HuH-7 (cell line): ENCODE measurements around the gene GPR161.
"Not testable (repeated sequence)": the region's sequence is repeated elsewhere in the genome, so short reads cannot be mapped to it uniquely, and the experiment has no call there.

Source experiments
- DNase-seq: peaks from one replicate; pipeline ENCODE4 v3.0.0; 2011; ENCODE audit warnings: low spot score

The GPR161 gene

DNA sequence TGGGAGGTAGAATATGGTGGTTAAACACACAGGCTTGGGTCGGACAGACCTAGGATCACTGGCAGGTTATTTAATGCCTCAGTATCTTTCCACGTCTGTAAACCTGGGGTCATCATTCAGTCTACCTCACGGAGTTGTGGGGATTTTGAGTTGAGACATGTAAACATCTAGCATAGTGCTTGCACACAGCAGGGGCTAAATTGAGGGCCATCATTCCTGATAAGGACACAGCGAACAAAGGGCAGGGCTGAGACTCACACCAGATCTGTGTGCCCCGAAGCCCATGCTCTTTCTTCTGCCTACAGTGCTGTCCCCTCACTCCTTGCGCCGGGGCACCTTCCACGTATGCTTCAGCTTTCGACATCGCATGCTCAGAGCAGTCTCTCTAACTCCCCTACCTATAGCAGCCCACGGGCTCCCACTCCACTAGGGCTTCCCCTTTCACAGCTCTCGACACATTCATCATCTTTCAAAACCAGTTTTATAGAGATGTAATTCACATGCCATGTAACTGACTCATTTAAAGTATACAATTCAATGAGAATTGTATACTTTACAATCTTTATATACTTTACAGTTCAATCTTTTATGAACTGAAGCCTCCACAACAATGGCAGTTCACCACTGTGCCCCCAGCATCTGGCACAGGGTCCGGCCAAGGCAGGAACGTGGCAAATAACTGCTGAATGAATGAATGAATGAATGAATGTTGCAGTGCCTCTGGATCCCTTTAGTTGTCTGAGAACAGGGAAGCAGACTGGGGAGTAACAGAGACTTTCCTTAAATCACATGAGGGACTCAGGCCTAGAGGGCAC is 48.0 kb downstream of the GPR161 start:
- DNase-seq = no peak

DNA sequence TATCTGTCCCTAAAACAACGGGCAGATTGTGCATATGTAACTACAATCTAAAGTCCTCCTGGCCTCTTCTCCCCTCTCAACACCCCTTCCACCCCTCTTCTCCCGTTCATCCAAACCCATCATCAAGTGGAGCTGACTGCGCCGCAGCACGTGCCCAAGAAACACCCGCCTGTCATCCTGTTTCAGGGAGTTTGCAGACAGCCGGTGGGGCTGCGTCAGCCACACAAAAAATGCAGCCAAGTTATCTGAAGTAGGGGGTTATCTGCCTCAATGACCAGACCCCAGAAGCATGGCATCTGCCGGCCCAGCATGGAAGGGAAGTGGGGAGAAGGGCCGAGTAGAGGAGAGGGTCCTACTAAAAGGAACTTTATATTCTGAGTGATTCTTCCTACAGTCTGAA is 49.0 kb downstream of the GPR161 start:
- DNase-seq = no peak

DNA sequence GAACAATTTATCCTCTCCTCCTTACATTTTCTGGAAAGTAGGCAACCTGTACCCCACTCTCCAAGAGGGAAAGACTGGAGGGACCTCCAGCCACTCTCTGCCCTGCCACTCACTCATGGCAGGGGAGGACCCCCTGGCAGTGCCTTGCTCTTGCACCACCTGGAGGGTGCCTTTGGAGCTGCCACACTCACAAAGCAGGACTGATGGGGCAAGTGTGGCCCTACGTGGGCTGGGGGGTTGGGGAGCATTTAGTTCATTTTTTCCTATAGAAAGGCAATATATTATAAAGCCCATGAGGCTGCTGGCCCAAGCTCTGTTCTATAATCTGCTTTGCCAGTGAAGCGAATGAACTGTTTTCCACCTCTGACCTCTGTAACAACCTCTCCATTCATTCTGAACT is 50.3 kb downstream of the GPR161 start:
- DNase-seq = no peak

DNA sequence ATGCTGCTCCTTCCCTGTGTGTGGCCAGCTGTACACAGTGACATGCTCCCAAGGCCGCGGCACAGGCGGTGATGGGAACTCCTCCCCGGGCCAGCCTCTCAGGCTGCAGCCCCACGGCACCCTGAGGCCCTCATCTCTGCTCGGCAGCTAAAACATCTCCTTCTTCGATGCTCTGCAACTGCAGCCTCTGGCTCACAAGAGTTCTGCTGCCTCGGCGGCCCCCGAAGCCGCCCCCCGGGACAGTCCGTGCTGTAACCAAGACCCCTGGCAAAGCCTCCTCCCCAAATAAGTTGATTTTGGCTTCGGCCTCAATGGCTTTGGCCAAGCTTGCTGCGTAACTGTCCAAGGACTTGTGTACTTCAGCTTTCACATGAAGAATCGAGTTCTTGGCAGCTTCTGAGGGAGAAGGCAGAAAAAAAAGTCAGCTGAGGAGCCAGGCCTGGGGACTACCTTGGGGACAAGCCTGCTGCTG is 51.3 kb downstream of the GPR161 start:
- no peak for DNase-seq

DNA sequence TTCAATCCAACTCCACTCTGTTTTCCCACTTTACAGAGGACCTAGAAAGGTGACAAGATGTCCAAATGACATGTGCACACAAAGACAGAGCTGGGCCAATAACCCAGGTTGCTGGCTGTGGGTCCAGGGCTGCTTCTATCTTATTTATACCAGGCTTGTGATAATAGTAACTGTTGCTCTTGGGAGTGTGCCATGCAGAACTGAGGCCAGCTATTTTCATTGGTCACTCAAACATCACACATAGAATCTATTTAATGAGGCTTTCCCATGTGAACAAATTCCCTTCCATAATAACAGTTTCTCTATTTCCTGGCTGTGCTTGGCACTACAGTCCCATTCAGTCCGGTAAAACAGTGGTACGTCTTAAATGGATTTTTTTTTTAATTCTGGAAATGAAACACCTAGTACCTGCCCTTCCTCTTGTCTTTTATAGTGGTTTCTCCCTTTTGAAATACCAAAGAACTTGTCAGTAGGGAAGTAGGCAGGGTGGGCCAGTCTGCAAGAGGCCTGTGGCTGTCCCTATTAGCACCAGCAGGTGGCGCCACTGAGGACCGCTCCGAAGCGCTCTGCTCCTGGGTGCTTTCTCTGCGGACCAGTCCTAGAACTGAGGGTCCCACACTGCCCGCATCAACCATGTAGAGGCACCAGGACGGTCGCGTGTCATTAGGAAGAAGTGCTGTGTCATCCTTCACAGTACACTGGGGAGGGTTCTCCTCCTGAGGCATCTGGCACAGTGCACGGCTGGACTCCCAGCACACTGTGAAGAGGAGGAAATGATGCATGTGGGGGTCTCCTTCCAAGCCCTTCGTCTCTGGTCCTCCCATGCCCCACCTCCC is 52.1 kb downstream of the GPR161 start:
- DNase-seq = peak; percentile 80

DNA sequence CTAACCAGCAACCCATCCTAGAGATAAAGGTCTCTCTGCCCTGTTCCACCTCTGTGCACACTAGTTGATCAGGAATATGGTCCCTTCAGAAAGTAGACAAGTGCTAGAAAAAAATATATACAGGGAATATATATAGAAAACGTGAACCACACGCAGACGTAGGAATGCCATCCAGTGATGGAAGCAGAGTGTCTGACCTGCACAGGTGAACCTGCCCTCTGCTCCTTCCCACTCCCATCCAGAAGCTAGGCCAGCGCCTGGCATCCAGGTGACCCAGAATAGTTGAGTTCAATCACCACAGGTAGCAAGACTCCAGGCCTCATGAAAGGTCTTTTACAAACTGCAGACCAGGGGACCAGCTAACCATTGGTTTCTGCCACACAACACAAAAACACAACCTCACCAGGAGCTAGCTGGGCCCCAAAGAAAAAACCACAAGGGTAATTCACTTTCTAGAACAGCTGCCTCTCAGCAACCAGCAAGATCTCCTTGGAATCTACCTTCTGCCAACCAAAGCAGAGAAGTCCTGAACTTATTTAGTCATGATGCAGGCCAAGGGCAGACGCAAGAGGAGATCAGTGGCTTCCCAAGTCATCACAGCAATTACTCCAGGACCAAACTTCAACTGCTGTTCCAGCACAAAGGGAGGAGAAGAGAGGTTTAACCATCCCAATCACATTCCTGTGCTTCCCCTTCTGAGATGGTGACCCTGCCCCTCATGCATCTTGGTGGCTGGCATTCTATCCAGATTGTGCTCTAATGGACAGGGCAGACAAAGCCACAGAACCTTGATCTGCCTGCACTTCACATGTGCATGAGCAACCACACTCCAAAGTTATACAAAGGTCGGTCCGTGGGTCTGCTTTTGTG is 53.0 kb downstream of the GPR161 start:
- no peak for DNase-seq

DNA sequence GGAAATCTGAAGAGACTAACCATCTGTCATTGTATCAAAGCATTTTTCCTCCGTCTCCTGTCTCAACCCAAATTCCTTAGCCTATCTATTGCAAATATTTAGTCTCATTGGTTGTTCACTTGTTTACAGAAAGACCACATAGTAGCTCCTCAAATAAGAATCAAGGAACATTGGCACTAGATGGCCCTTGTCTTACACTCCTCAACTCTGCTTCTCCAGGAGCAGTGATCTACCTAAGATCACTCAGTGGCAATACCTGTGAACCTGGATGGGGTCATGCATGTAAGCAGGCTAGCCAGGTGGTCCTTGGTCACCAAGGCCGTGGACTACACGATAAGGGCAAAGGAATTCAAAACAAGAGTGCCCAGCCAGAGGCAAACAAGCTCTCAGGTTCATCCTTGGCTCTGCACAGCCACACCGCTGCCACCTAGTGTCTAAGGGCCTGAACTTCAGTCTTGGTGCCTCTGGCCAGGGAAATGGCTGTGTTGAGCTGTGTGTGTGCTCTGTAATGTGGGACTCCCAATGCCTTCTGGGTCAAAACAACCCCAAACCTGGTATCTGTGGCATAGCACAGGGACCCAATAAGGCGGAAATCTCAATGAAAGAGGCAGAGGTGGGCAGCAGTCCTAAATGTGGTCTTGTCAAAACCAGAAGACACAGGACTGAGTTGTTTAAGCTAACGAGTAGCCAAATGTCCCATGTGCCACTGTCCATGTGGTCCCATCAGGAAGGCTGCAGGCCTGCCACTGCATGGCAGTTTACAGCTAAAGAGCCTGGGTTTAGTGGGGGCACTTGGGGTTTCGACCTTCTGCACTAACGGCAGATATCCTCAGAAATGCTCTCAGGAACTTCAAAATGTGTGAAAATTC is 54.5 kb downstream of the GPR161 start:
- peak; percentile 79 for DNase-seq

DNA sequence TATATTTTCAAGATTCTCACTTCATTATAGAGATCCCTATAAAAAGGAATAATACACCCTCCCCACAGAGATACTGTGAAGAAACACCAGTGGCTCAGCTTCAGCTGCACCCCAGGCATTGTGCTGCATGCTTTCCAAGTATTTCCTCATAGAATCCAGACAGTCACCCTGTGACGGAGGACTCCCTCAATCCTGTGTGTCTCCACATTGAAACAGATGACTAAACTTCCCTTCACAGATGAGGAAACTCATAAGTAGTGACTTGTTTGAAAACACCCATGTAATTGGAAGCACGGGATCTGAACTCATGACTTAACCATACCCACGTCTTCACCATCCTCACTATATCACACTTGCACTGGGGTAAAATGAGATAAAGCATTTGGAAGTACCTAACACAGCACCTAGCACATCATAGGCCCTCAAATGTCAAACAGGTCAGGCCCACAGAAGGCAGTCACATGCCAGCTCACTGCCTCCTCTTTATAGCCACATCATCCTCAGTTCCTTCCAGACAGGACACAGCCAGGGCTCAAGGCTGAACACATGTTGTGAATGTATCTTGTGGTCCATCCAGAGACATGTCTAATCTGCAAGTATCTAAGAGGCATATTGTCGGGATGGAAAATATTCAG is 55.2 kb downstream of the GPR161 start:
- no peak for DNase-seq

DNA sequence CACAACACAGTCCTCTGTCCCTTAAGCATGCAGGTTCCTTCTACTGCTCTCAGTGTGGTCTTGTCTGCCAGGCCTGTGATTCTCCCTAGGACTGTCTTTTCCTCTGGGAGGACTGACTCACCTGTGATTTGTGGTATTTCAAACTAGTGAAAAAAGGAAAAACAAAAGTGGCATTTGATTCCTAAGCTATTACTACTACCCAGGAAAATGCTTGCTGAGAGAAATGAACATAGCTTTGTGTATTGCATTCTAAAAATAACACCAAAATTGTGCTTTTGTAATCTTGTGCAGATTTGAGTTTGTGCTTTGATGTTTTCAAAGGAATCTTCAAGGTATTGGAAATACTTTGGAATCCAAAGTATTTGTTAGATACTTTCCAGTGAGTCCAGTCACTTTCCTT is 57.0 kb downstream of the GPR161 start:
- no peak for DNase-seq

DNA sequence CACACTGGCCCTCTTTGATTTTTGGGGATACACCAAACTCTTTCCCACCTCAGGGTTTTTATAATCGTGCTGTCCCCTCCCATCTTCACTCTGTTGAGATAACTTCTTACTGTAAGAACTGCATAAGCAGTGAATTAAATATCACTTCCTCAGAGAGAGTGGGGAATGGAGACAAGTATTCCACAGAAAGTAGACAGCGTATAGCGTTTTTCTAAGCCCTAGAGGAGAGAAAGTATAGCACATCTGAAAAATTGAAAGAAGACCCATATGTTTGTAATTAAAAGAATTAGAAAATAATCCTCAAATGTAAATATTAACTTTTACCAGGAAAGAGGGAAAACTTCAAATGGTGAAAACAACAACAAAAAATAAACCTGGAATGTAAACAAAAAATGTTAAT is 67.3 kb downstream of the GPR161 start:
- no peak for DNase-seq

DNA sequence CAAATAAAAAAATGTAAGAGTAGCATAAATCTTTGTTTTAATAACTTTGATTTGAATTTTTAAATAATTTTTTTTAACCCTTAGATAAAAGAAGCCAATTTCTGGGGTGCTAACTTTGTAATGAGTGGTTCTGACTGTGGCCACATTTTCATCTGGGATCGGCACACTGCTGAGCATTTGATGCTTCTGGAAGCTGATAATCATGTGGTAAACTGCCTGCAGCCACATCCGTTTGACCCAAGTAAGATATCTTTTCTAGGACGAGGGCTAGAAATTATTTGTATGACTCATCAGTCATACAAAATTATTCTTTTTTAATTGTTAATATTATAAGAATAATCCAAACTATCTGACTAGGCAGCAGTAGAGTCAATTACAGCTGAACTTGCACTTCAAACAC is 71.2 kb downstream of the GPR161 start:
- no peak for DNase-seq

DNA sequence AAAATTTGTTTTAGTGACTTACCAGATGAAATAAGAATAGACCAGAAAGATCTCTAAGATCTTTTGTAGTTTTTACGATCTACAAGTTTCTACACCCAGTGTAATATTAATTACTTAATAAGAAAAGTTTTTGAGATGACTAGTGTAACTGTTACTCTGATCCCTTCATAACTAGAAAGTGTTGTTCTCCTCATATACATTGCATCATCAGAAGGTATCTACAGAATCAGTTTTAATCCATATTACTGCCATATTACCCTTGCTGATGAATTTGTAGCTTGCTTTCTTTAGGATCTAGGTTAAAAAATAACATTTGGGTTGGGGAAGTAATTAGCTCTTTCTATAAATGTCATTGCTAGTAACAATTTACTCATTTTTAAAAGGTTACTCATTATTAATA is 72.5 kb downstream of the GPR161 start:
- no peak for DNase-seq

DNA sequence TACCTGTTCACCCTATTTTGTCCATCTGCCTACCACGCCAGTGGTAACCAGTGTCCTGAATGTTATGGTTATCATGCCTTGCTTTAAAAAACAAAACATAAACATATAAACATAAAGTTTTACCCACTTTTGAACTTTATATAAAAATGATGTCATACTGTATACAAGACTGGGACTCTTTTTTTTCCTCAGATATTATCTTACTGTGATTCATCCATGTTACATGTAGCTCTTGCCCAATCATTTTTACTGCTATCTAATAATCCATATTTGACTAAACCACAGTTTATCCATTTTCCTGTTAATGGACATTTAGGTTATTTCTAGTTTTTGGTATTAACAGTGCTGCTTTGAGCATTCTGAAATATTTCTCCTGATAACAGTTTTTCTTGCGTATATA is 78.8 kb downstream of the GPR161 start:
- DNase-seq = no peak

DNA sequence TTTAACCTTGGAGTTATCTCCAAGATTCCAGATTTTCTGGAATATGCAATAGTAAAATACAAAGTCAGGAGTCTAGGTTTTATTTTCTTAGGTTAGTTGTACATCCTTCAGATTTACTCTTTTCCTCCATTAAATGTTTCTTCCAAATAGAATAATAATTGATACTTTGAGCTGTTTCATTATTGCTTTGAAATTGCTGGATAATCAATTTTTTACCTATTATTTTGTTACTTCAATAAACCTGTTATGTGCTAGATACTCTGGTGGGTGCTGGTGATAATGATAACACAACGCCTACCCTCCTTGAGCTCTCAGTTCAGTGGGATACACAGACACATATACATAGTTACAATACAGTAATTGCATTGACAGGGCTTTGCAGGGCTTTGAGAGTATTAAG is 79.4 kb downstream of the GPR161 start:
- no peak for DNase-seq

DNA sequence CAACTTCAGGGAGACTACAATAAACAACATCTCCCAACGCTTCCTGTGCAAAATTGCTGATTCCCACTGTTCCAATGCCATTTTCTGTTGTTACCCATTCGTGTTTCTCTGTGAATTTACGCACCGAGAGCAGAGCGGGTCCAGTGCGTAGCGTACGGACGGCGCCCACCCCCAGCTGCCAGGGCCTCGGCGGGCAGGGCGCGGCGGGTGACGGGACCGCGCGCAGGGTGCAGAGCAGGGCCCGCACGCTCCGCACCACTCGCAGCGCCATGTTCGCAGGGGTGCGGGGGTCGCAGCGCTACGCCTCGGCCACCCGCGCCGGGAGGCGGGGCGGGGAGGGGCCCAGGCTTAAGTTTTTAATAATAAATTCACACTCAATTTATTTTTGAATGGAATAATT is 80.6 kb downstream of the GPR161 start:
- DNase-seq = not testable (repeated sequence)

DNA sequence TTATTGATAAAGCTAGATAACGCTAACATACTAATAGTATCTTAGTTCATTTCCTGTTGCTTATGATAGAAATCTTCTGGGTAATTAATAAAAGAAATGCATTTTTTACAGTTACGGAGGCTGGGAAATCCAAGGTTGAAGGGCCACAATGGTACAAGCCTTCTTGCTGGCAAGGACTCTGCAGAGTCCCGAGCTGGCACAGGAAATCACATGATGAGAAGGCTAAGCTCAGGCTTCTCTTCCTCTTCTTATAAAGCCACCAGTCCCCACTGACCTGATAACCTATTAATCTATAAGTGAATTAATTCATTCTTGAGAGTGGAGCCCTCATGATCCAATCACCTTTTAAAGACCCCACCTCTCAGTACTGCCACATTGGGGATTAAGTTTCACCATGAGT is 82.6 kb downstream of the GPR161 start:
- no peak for DNase-seq

DNA sequence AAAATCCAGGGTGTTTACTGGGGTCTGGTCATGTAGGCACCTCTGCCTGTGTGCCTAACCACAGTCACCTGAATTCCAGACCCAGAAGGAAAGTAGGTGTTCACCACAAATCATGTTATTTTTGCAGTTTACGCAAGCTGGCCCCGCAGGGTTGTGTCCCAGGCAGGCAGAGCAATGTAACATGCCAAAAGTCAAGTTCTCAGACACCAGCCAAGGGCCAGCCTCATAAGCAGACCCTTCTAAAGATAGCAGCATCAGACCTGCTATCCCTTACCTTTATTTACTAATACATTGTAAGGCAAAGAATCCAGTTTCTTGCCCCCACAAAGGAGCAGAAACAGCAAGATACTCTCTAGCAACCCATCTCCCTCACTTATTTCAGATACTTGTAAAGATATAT is 83.0 kb downstream of the GPR161 start:
- DNase-seq = no peak

DNA sequence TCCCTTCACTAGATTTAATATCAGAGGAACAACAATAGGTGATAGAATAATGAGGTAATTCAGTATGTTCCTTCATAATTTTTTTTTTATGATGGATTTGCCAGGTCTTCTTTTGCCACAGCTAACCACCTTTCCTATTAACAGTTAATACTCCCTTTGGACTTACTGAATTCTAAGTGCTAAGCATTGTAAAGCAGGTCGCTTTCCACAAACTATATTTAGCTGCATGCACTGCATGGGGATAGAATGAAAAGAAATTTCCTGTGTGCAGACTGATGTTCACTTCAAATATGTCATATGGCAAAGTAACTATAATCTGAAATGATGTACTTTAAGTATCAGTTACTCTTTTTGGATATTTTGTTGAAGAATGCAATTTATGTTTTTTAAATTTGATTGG is 85.8 kb downstream of the GPR161 start:
- no peak for DNase-seq

DNA sequence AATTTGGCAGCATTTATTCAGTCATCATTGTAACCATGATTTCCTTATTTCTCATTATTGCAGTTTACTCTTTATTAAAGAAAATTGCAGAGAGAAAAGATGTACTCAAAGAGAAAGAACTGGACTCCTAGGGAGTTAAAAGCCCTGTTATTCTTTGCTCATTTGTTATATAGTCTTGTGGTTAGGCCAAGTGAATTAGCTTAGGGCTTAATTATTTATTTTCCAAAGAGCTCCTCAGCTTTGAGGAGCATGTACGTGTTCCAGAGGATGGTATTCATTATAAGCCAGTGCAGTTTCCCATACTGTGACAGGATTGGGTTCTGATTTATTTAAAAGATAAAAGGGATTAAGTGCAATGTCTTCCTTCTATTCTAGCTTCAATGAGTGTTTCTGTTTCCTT is 86.4 kb downstream of the GPR161 start:
- no peak for DNase-seq

DNA sequence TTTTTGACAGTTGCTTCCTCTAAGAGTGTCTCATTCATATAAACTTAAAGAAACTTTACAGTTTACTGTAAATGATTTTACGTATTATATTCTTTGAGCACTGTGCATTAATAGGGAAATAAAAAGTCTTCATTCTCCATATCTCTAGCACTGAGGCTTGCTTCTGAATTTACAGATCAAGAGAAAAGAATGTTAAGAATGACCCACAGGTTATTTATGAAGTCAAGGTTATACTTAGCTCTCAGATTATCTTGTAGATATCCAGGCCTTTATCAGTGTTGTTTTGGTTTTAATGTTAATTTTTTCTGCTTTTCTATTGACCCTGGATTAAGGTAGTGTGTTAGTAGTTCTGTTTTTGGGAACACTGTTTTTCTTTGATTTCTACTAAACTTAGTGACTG is 91.4 kb downstream of the GPR161 start:
- DNase-seq = no peak

DNA sequence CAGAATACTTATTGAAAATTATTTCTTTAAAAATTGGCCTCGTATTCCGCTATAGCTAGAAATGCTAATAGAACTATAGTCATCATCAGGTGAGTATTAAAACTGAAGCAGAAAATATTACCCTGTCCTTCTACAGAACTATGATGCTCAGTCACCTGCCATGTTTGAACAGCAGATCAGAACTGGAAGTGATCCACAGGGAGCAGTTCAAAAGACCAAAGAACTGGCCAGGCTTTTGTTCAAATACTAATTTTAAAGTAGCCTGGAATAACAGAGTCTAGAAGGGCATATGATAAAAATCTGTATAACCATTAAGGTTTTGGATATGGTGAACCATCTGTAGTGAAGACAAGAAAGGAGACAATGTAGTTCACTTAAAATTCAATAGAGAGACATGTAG is 94.4 kb downstream of the GPR161 start:
- no peak for DNase-seq
